ENCODE data around the gene SEC24C. TPM values are rescaled to one million over a fixed set of nuclear protein-coding genes. Genes with fewer than 3 reads are reported as not detected.
A peak's percentile ranks its signal among the peaks of the same experiment; 100 is the strongest.
"Not testable (repeated sequence)": the region's sequence is repeated elsewhere in the genome, so short reads cannot be mapped to it uniquely, and the experiment has no call there.

SEC24C gene
- polyA plus RNA-seq, result 10 to 100 TPM; 15.5 to 77.7 (median 21.3) TPM

- Mint-ChIP-seq H3K4me3 (peak within 1 kb of the TSS; percentile 99 to 100 (median 100)), H3K4me1 (peaks cover 42 to 48% of the 10 kb centered on the region in 2 donors), H3K27ac (peak within 1 kb of the TSS; percentile 99 to 100 (median 100)), H3K9me3 (no peaks in the 10 kb centered on the region), H3K36me3 (peaks cover 3 to 7% (median 7%) of the 10 kb centered on the region in 3 donors), H3K27me3 (ENCODE audit: low read depth in 3 of 3) (peaks cover 4 to 9% (median 7%) of the 10 kb centered on the region in 3 donors)
- DNase-seq, result peak; percentile 94 to 96 (median 95)
Observed at GRCh38 chr10:73743905-73744663, at the start of gene SEC24C. TSS of gene SEC24C (plus strand) at chr10:73744372. CDS start at chr10:73746833, 2,461 bp downstream.

- not testable (repeated sequence) for H3K9me3 Mint-ChIP-seq; H3K27ac Mint-ChIP-seq; H3K4me1 Mint-ChIP-seq; DNase-seq; H3K4me3 Mint-ChIP-seq; H3K27me3 Mint-ChIP-seq (ENCODE audit: low read depth in 3 of 3)
- peaks cover 0 to 11% (median 4%) of the 10 kb centered on the region in 3 donors for H3K36me3 Mint-ChIP-seq
Observed at GRCh38 chr10:73695302-73695701, 48.9 kb upstream of the SEC24C start.

GRCh38 chr10:73697675-73698159, 46.5 kb upstream of the SEC24C start, which contains the start of gene AGAP5:
TSS of gene AGAP5 (minus strand) at chr10:73698109. CDS start at chr10:73697755, 354 bp downstream.
- not testable (repeated sequence) for DNase-seq; H3K27me3 Mint-ChIP-seq (ENCODE audit: low read depth in 3 of 3); H3K4me1 Mint-ChIP-seq; H3K4me3 Mint-ChIP-seq; H3K9me3 Mint-ChIP-seq
- Mint-ChIP-seq H3K27ac (peak within 1 kb of the TSS in 1 of 6 donors; percentile 28), H3K36me3 (peaks cover 6 to 11% (median 6%) of the 10 kb centered on the region in 3 donors)

GRCh38 chr10:73698819-73699218, 45.4 kb upstream of the SEC24C start:
- not testable (repeated sequence) for H3K27me3 Mint-ChIP-seq (ENCODE audit: low read depth in 3 of 3); H3K4me3 Mint-ChIP-seq; DNase-seq; H3K9me3 Mint-ChIP-seq; H3K4me1 Mint-ChIP-seq; H3K27ac Mint-ChIP-seq
- H3K36me3 Mint-ChIP-seq, result peaks cover 10 to 16% (median 11%) of the 10 kb centered on the region in 3 donors

- H3K4me1 Mint-ChIP-seq; H3K9me3 Mint-ChIP-seq; H3K4me3 Mint-ChIP-seq; H3K27me3 Mint-ChIP-seq (ENCODE audit: low read depth in 3 of 3); H3K27ac Mint-ChIP-seq; DNase-seq: not testable (repeated sequence)
- peaks cover 10 to 18% (median 14%) of the 10 kb centered on the region in 3 donors for H3K36me3 Mint-ChIP-seq
Observed at GRCh38 chr10:73703924-73704323, 40.2 kb upstream of the SEC24C start.

GRCh38 chr10:73705506-73706072, 38.6 kb upstream of the SEC24C start:
- not testable (repeated sequence) for DNase-seq; H3K27me3 Mint-ChIP-seq (ENCODE audit: low read depth in 3 of 3); H3K4me3 Mint-ChIP-seq; H3K27ac Mint-ChIP-seq; H3K4me1 Mint-ChIP-seq; H3K9me3 Mint-ChIP-seq
- H3K36me3 Mint-ChIP-seq, result peaks cover 10 to 17% (median 16%) of the 10 kb centered on the region in 3 donors

- H3K4me3 Mint-ChIP-seq; H3K4me1 Mint-ChIP-seq; H3K9me3 Mint-ChIP-seq; H3K27me3 Mint-ChIP-seq (ENCODE audit: low read depth in 3 of 3); DNase-seq: not testable (repeated sequence)
- peak overlapping the region in 1 of 6 donors; percentile 8 for H3K27ac Mint-ChIP-seq
- peaks cover 7 to 19% (median 14%) of the 10 kb centered on the region in 3 donors for H3K36me3 Mint-ChIP-seq
Observed at GRCh38 chr10:73706488-73706887, 37.7 kb upstream of the SEC24C start.

GRCh38 chr10:73707628-73708027, 36.5 kb upstream of the SEC24C start:
- not testable (repeated sequence) for H3K4me1 Mint-ChIP-seq; H3K27me3 Mint-ChIP-seq (ENCODE audit: low read depth in 3 of 3); H3K27ac Mint-ChIP-seq; H3K9me3 Mint-ChIP-seq; H3K4me3 Mint-ChIP-seq; DNase-seq
- peaks cover 8 to 19% (median 11%) of the 10 kb centered on the region in 3 donors for H3K36me3 Mint-ChIP-seq

- H3K4me3 Mint-ChIP-seq; H3K9me3 Mint-ChIP-seq; H3K4me1 Mint-ChIP-seq; DNase-seq; H3K27me3 Mint-ChIP-seq (ENCODE audit: low read depth in 3 of 3): not testable (repeated sequence)
- H3K27ac Mint-ChIP-seq, result peak overlapping the region in 1 of 6 donors; percentile 7
- H3K36me3 Mint-ChIP-seq, result peaks cover 8 to 19% (median 11%) of the 10 kb centered on the region in 3 donors
Observed at GRCh38 chr10:73708122-73708521, 36.0 kb upstream of the SEC24C start.

- H3K4me3 Mint-ChIP-seq; H3K4me1 Mint-ChIP-seq; H3K9me3 Mint-ChIP-seq; DNase-seq; H3K27me3 Mint-ChIP-seq (ENCODE audit: low read depth in 3 of 3); H3K27ac Mint-ChIP-seq: not testable (repeated sequence)
- H3K36me3 Mint-ChIP-seq, result peaks cover 7 to 18% (median 9%) of the 10 kb centered on the region in 3 donors
Observed at GRCh38 chr10:73711683-73712082, 32.5 kb upstream of the SEC24C start.

- not testable (repeated sequence) for H3K27me3 Mint-ChIP-seq (ENCODE audit: low read depth in 3 of 3); H3K4me3 Mint-ChIP-seq
Observed at GRCh38 chr10:73713912-73714311, 30.3 kb upstream of the SEC24C start.

GRCh38 chr10:73714483-73714882, 29.7 kb upstream of the SEC24C start:
- DNase-seq; H3K27ac Mint-ChIP-seq; H3K4me1 Mint-ChIP-seq; H3K4me3 Mint-ChIP-seq; H3K27me3 Mint-ChIP-seq (ENCODE audit: low read depth in 3 of 3); H3K9me3 Mint-ChIP-seq: not testable (repeated sequence)
- H3K36me3 Mint-ChIP-seq, result peaks cover 17 to 35% (median 25%) of the 10 kb centered on the region in 3 donors

More at GRCh38 chr10:73713912-73714311, 30.3 kb upstream of the SEC24C start:
- DNase-seq, H3K4me1 Mint-ChIP-seq, H3K9me3 Mint-ChIP-seq, H3K27ac Mint-ChIP-seq: not testable (repeated sequence)
- H3K36me3 Mint-ChIP-seq, result peaks cover 17 to 35% (median 20%) of the 10 kb centered on the region in 3 donors

GRCh38 chr10:73715179-73716156, 28.7 kb upstream of the SEC24C start:
- DNase-seq; H3K27ac Mint-ChIP-seq; H3K4me3 Mint-ChIP-seq; H3K9me3 Mint-ChIP-seq; H3K27me3 Mint-ChIP-seq (ENCODE audit: low read depth in 3 of 3); H3K4me1 Mint-ChIP-seq: not testable (repeated sequence)
- peaks cover 14 to 37% (median 26%) of the 10 kb centered on the region in 3 donors for H3K36me3 Mint-ChIP-seq
